ENCODE measurements around the gene DAB1.

The DAB1 gene

DNA sequence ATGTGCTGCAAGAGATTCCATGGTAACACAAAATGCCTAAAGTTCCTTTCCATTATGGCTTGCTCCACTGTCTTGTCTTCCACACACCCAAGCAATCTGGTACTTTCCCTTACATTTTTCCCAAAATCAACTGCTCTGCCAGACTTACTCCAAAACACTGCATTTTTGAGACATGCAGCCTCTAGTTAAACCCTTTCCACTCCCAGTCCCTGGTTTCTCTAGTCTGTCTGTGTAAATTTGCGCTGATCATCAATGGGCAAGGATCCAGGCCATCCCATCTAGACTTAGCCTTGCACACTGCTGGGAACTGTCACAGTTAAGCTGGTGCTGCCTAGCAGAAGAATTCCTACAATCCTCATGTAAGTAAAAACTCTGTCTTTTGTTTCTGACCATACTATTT, 47.8 kb downstream of the DAB1 start:
- no peak for DNase-seq (ENCODE audit: extremely low read depth, insufficient read length)
- Histone ChIP-seq H3K36me3 (ENCODE audit: control insufficient read depth, insufficient read depth, low read length) (no peaks in the 10 kb centered on the region), H3K27me3 (replicated peaks; ENCODE audit: control insufficient read depth, insufficient read depth, low read length) (no peaks in the 10 kb centered on the region), H3K4me3 (replicated peaks; ENCODE audit: low read depth, low read length) (no peak overlapping the region)
- TF ChIP-seq CTCF (IDR thresholded peaks at IDR 0.05; ENCODE audit: insufficient read depth, low read length, poor library complexity, severe bottlenecking): no peak

GRCh38 chr1:57369889-57370288, 54.0 kb downstream of the DAB1 start:
- no peaks in the 10 kb centered on the region for H3K27me3 ChIP-seq (replicated peaks; ENCODE audit: control insufficient read depth, insufficient read depth, low read length)
- TF ChIP-seq CTCF (IDR thresholded peaks at IDR 0.05; ENCODE audit: insufficient read depth, low read length, poor library complexity, severe bottlenecking): no peak
- no peak overlapping the region for H3K4me3 ChIP-seq (replicated peaks; ENCODE audit: low read depth, low read length)
- DNase-seq (ENCODE audit: extremely low read depth, insufficient read length): no peak
- H3K36me3 ChIP-seq (ENCODE audit: control insufficient read depth, insufficient read depth, low read length): no peaks in the 10 kb centered on the region

- Histone ChIP-seq H3K27me3 (replicated peaks; ENCODE audit: control insufficient read depth, insufficient read depth, low read length) (no peaks in the 10 kb centered on the region), H3K4me3 (replicated peaks; ENCODE audit: low read depth, low read length) (no peak overlapping the region), H3K36me3 (ENCODE audit: control insufficient read depth, insufficient read depth, low read length) (no peaks in the 10 kb centered on the region)
- no peak for TF ChIP-seq CTCF (IDR thresholded peaks at IDR 0.05; ENCODE audit: insufficient read depth, low read length, poor library complexity, severe bottlenecking)
- no peak for DNase-seq (ENCODE audit: extremely low read depth, insufficient read length)
These were observed 55.9 kb downstream of the DAB1 start for GRCh38 chr1:57367945-57368344.

DNA sequence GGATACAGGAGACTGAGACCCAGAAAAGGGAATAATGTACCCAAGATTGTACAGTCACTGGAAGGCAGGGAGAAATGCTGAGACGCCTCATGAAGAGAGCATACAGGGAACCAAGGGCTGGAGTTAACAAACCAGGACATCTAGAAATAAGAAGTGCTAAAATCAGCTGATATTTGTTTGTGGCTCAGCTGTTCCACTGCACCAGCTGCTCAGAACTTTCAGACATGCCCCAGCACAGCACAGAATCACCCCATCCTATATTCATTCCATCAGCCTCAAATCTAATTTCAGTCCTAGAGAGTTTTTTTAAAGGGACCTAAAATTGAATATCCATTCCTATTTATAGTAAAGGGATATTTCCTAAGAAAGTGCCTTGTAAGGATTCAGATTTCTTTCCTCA, 60.2 kb downstream of the DAB1 start:
- H3K27me3 ChIP-seq (replicated peaks; ENCODE audit: control insufficient read depth, insufficient read depth, low read length): no peaks in the 10 kb centered on the region; the same call in 1 of the 2 replicates
- no peaks in the 10 kb centered on the region for H3K36me3 ChIP-seq (ENCODE audit: control insufficient read depth, insufficient read depth, low read length)
- DNase-seq (ENCODE audit: extremely low read depth, insufficient read length): no peak
- no peak overlapping the region for H3K4me3 ChIP-seq (replicated peaks; ENCODE audit: low read depth, low read length)
- no peak for TF ChIP-seq CTCF (IDR thresholded peaks at IDR 0.05; ENCODE audit: insufficient read depth, low read length, poor library complexity, severe bottlenecking)

GRCh38 chr1:57363165-57363564, 60.7 kb downstream of the DAB1 start:
- DNase-seq (ENCODE audit: extremely low read depth, insufficient read length): no peak
- TF ChIP-seq CTCF (IDR thresholded peaks at IDR 0.05; ENCODE audit: insufficient read depth, low read length, poor library complexity, severe bottlenecking): no peak
- no peak overlapping the region for H3K4me3 ChIP-seq (replicated peaks; ENCODE audit: low read depth, low read length)
- no peaks in the 10 kb centered on the region; the same call in 1 of the 2 replicates for H3K27me3 ChIP-seq (replicated peaks; ENCODE audit: control insufficient read depth, insufficient read depth, low read length)
- no peaks in the 10 kb centered on the region for H3K36me3 ChIP-seq (ENCODE audit: control insufficient read depth, insufficient read depth, low read length)

- H3K36me3 ChIP-seq (ENCODE audit: control insufficient read depth, insufficient read depth, low read length): no peaks in the 10 kb centered on the region
These were observed 61.4 kb downstream of the DAB1 start for GRCh38 chr1:57362480-57362879.

More at GRCh38 chr1:57362480-57362879, 61.4 kb downstream of the DAB1 start:
- Histone ChIP-seq H3K27me3 (replicated peaks; ENCODE audit: control insufficient read depth, insufficient read depth, low read length) (no peaks in the 10 kb centered on the region; the same call in 1 of the 2 replicates), H3K4me3 (replicated peaks; ENCODE audit: low read depth, low read length) (no peak overlapping the region)
- no peak for TF ChIP-seq CTCF (IDR thresholded peaks at IDR 0.05; ENCODE audit: insufficient read depth, low read length, poor library complexity, severe bottlenecking)
- DNase-seq (ENCODE audit: extremely low read depth, insufficient read length): no peak

Data from GM06990 (cell line).